Coronary artery (tissue), 2 donors: ENCODE results near the gene ACTL6B.

Source experiments
- DNase-seq: peaks from one replicate; pipeline ENCODE4 v3.0.0-alpha.2; 2017; ENCODE audit warnings: low spot score
- H3K27ac ChIP-seq, 2 donors: fragments of 200-600 bp; sonication (generic); one replicate each; pipeline ENCODE4 v1.5.1; 2016 to 2019
- H3K4me3 ChIP-seq: fragments of 200-600 bp; sonication (generic); 2 replicates; pipeline ENCODE4 v1.5.1; 2016; ENCODE audit warnings: mild to moderate bottlenecking, moderate library complexity
- TF ChIP-seq, protein P1 (sequence below): fragments of 200-600 bp; sonication (generic); IDR thresholded peaks from one replicate; pipeline ENCODE4 v1.5.1; 2019; ENCODE audit warnings: antibody characterized with exemption

The ACTL6B gene

GRCh38 chr7:100678291-100678984 is 22.2 kb upstream of the ACTL6B start:
- Histone ChIP-seq H3K27ac (peak overlapping the region in 1 of 2 donors; percentile 58), H3K4me3 (no peak overlapping the region)
- DNase-seq: no peak
- TF ChIP-seq, protein P1, sequence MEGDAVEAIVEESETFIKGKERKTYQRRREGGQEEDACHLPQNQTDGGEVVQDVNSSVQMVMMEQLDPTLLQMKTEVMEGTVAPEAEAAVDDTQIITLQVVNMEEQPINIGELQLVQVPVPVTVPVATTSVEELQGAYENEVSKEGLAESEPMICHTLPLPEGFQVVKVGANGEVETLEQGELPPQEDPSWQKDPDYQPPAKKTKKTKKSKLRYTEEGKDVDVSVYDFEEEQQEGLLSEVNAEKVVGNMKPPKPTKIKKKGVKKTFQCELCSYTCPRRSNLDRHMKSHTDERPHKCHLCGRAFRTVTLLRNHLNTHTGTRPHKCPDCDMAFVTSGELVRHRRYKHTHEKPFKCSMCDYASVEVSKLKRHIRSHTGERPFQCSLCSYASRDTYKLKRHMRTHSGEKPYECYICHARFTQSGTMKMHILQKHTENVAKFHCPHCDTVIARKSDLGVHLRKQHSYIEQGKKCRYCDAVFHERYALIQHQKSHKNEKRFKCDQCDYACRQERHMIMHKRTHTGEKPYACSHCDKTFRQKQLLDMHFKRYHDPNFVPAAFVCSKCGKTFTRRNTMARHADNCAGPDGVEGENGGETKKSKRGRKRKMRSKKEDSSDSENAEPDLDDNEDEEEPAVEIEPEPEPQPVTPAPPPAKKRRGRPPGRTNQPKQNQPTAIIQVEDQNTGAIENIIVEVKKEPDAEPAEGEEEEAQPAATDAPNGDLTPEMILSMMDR: no peak

- TF ChIP-seq, protein P1: no peak
- H3K27ac ChIP-seq: peak overlapping the region in 1 of 2 donors; percentile 99
- no peak overlapping the region for H3K4me3 ChIP-seq
- DNase-seq: no peak
These were observed 21.3 kb upstream of the ACTL6B start for GRCh38 chr7:100677308-100678267.

- Histone ChIP-seq H3K27ac (peak overlapping the region; percentile 98 to 99), H3K4me3 (peak overlapping the region; percentile 96)
- TF ChIP-seq, protein P1: no peak
- DNase-seq: no peak
These were observed 20.5 kb upstream of the ACTL6B start for GRCh38 chr7:100676501-100677306.

DNA sequence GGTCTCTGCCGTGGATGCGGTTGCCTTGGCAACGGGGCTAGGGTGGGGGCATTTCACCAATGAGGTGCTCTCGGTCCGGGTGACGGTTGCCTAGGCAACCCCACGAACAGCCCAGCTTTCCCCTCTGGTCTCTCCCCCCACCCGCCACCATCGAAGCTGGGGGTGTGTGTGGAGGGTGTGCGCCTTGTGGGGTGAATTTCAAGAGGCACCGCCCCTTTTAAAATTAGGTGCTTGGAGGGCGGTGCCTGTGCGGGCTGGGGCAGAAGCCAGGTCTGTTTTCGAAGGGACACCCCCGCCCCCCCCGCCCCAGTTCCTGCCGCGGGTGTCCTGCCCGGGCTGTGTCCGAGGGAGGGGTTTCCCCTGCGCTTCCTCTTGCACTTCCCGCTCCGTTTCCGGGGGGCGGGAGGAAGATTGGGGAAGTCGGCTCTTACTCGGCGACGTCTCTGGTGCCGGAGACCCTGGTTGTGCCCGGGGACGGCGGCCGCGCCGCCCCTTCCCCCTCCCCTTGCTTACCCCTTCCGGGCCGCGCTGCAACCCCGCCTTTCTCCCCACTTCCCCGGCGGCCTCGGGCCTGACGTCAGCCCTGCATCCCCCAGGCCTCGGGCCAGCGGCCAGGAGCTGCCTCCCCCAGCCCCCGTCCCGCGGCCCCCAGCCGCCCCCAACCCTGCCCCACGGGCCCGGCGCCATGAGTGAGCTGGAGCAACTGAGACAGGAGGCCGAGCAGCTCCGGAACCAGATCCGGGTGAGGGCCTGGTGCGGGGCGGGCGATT is 19.5 kb upstream of the ACTL6B start:
- peak; percentile 89 for DNase-seq
- TF ChIP-seq, protein P1: no peak
- Histone ChIP-seq H3K4me3 (peak overlapping the region; percentile 96), H3K27ac (peak overlapping the region; percentile 98 to 99)

- TF ChIP-seq, protein P1: no peak
- Histone ChIP-seq H3K4me3 (peak overlapping the region; percentile 96), H3K27ac (peak overlapping the region; percentile 98 to 99)
- no peak for DNase-seq
These were observed 18.8 kb upstream of the ACTL6B start for GRCh38 chr7:100675105-100675451.

- DNase-seq: no peak
- H3K27ac ChIP-seq: peak overlapping the region; percentile 98 to 99
- H3K4me3 ChIP-seq: peak overlapping the region; percentile 96
- TF ChIP-seq, protein P1: no peak
These were observed 18.3 kb upstream of the ACTL6B start for GRCh38 chr7:100674411-100675104.
